LNCAP (cell line): ENCODE measurements around the gene BCL11A.

Experiments used
- CTCF ChIP-seq: fragments of 450-650 bp; IDR thresholded peaks from 2 replicates; pipeline ENCODE4 v1.5.1; 2017; ENCODE audit warnings: mild to moderate bottlenecking

Gene BCL11A

GRCh38 chr2:60409531-60409871, 144.0 kb downstream of the BCL11A start:
- TF ChIP-seq CTCF: no peak

GRCh38 chr2:60408811-60409530, 144.5 kb downstream of the BCL11A start:
- no peak for TF ChIP-seq CTCF

- TF ChIP-seq CTCF: no peak
These were observed 145.2 kb downstream of the BCL11A start for GRCh38 chr2:60408207-60408606.

GRCh38 chr2:60407398-60407797, 146.1 kb downstream of the BCL11A start:
- no peak for TF ChIP-seq CTCF

- TF ChIP-seq CTCF: no peak
These were observed 147.3 kb downstream of the BCL11A start for GRCh38 chr2:60406192-60406591.

- no peak for TF ChIP-seq CTCF
These were observed 148.1 kb downstream of the BCL11A start for GRCh38 chr2:60405271-60405919.
